Liver (tissue), 9 donors: ENCODE results near the gene MED28. TPM values are rescaled to one million over a fixed set of nuclear protein-coding genes. Genes with fewer than 3 reads are reported as not detected.

Experiments used
- DNase-seq: peaks from one replicate; pipeline ENCODE4 v3.0.0-alpha.2; 2017; ENCODE audit warnings: low spot score
- H3K27ac ChIP-seq, 2 donors: one replicate each; pipeline ENCODE4 v1.7.0; 2013; ENCODE audit warnings: inconsistent platforms in 2 of 2, low read length in 2 of 2, control low read depth in 1 of 2, low read depth in 1 of 2, mild to moderate bottlenecking in 1 of 2
- H3K27me3 ChIP-seq, 4 donors: one replicate each; pipeline versions ENCODE4 v1.6.1 to v1.7.0; 2013; ENCODE audit warnings: low read length in 3 of 4, inconsistent platforms in 1 of 4, mild to moderate bottlenecking in 1 of 4, moderate library complexity in 1 of 4; ENCODE audit not compliant: control insufficient read depth in 4 of 4, insufficient read depth in 4 of 4
- H3K36me3 ChIP-seq, 4 donors: one replicate each; pipeline versions ENCODE4 v1.6.1 to v1.7.0; 2013; ENCODE audit warnings: low read length in 3 of 4, mild to moderate bottlenecking in 3 of 4, low read depth in 1 of 4, moderate library complexity in 1 of 4; ENCODE audit not compliant: control insufficient read depth in 4 of 4, insufficient read depth in 3 of 4
- H3K4me1 ChIP-seq, 4 donors: one replicate each; pipeline versions ENCODE4 v1.6.1 to v1.7.0; 2013; ENCODE audit warnings: low read length in 3 of 4, mild to moderate bottlenecking in 3 of 4, moderate library complexity in 1 of 4; ENCODE audit not compliant: control insufficient read depth in 4 of 4, insufficient read depth in 4 of 4
- H3K4me3 ChIP-seq, 3 donors: one replicate each; pipeline versions ENCODE4 v1.6.1 to v1.7.0; 2013; ENCODE audit warnings: low read length in 3 of 3, control low read depth in 1 of 3, low read depth in 1 of 3, mild to moderate bottlenecking in 1 of 3
- H3K9ac ChIP-seq, 2 donors: one replicate each; pipeline ENCODE4 v1.7.0; 2013; ENCODE audit warnings: low read length in 2 of 2, mild to moderate bottlenecking in 2 of 2, moderate library complexity in 2 of 2, control low read depth in 1 of 2, low read depth in 1 of 2
- H3K9me3 ChIP-seq, 4 donors: one replicate each; pipeline versions ENCODE4 v1.6.1 to v1.7.0; 2013; ENCODE audit warnings: low read length in 3 of 4; ENCODE audit not compliant: control insufficient read depth in 4 of 4
- EGR1 ChIP-seq, 2 donors: IDR thresholded peaks; 2 replicates each; pipeline ENCODE4 v1.6.1; 2016 to 2018; ENCODE audit warnings: antibody characterized with exemption in 2 of 2, low read depth in 2 of 2
- FOXA1 ChIP-seq: IDR thresholded peaks from 2 replicates; pipeline ENCODE4 v1.6.1; 2016; ENCODE audit warnings: antibody characterized with exemption
- FOXA2 ChIP-seq: IDR thresholded peaks from 2 replicates; pipeline ENCODE4 v1.6.1; 2016; ENCODE audit warnings: antibody characterized with exemption
- GABPA ChIP-seq, 2 donors: IDR thresholded peaks in 1 of 2; conservative IDR thresholded peaks in 1 of 2; 2 replicates each; pipeline ENCODE4 v1.6.1; 2016; ENCODE audit warnings: antibody characterized with exemption in 2 of 2, mild to moderate bottlenecking in 1 of 2, moderate library complexity in 1 of 2
- HNF4A ChIP-seq, 2 donors: conservative IDR thresholded peaks; 2 replicates each; pipeline ENCODE4 v1.6.1; 2016; ENCODE audit warnings: antibody characterized with exemption in 2 of 2, mild to moderate bottlenecking in 2 of 2
- RAD21 ChIP-seq, 2 donors: IDR thresholded peaks; 2 replicates each; pipeline ENCODE4 v1.6.1; 2016; ENCODE audit warnings: antibody characterized with exemption in 2 of 2, mild to moderate bottlenecking in 2 of 2
- RXRA ChIP-seq, 2 donors: IDR thresholded peaks; 2 replicates each; pipeline ENCODE4 v1.6.1; 2017 to 2018; ENCODE audit warnings: antibody characterized with exemption in 2 of 2, mild to moderate bottlenecking in 1 of 2
- SP1 ChIP-seq: IDR thresholded peaks from 2 replicates; pipeline ENCODE4 v1.6.1; 2018; ENCODE audit warnings: antibody characterized with exemption, mild to moderate bottlenecking
- TAF1 ChIP-seq: conservative IDR thresholded peaks from 2 replicates; pipeline ENCODE4 v1.6.1; 2016; ENCODE audit warnings: antibody characterized with exemption, mild to moderate bottlenecking
- YY1 ChIP-seq: IDR thresholded peaks from 2 replicates; pipeline ENCODE4 v1.6.1; 2016; ENCODE audit warnings: antibody characterized with exemption, mild to moderate bottlenecking
- WGBS: extraction: QIAGEN DNeasy Blood & Tissue Kit; methylation state at CpG from one replicate; pipeline ENCODE4 v1.1.7; 2013; 5-methylcytosine and 5-hydroxymethylcytosine counted together
- polyA plus RNA-seq, 2 donors: library from polyadenylated mRNA; stranded (reverse) in 1 of 2; unstranded in 1 of 2; fragments of 200-250 nt in 1 of 2; fragments of >200 nt in 1 of 2; fragmentation: Nextera tagmentation in 1 of 2; extraction: Ambion mirVana in 1 of 2; gene quantifications; one replicate each; pipeline versions ENCODE4 v1.2.1 to v1.2.3, GENCODE V29; 2013 to 2015
- total RNA-seq, 2 donors: library from RNA; depleted of rRNA; stranded (reverse); fragments of >200 nt; gene quantifications; one replicate each; pipeline ENCODE4 v1.2.3, GENCODE V29; 2014
- TF ChIP-seq, protein P1 (sequence below): fragments of 150-350 bp; IDR thresholded peaks from 2 replicates; pipeline ENCODE4 v1.5.1; 2017; ENCODE audit warnings: improper control_type of control experiment, low read depth, low read length; ENCODE audit not compliant: missing input control
- TF ChIP-seq, protein P2 (sequence below): IDR thresholded peaks from 2 replicates; pipeline ENCODE4 v1.6.1; 2016; ENCODE audit warnings: antibody characterized with exemption
- TF ChIP-seq, protein P3 (sequence below): IDR thresholded peaks from 2 replicates; pipeline ENCODE4 v1.6.1; 2016; ENCODE audit warnings: antibody characterized with exemption
- TF ChIP-seq, protein P4 (sequence below): IDR thresholded peaks from 2 replicates; pipeline ENCODE4 v1.6.1; 2016; ENCODE audit warnings: antibody characterized with exemption
- donor health status: healthy.
- donor health status: healthy.
- donor health status: healthy.
- donor health status: healthy.
- donor health status: healthy.

Gene MED28
- total and polyA plus RNA-seq, 4 donors: 6.3 to 26.8 (median 9.1) TPM

DNA sequence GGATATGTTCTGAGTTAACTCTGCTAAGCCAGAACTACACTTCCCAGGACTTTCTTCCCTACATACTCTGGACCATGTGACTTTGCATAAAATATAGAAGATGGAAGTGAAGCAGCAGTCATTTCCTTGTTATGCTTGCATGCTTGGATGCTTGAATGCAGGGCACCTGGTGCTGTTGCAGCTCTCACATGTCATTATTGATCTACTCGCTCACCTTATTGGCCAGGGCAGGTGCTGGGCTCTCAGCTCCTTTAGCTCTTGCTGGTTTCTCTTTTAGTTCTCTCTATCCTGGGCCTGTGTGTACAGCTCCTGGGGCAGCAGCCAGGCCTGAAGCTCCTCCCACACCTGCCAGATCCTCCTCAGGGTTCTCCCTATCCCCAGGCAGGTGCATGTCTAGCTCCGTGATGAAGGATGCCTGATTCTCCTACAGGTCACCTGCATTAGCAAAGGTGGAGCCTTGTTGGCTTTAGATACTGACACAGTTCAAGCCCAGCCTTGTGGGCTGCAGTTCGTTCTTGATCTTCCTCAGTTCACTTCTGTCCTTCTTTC, 53.3 kb downstream of the MED28 start:
- TF ChIP-seq GABPA (IDR thresholded peaks at IDR 0.05 in 1 of 2, conservative IDR thresholded peaks at IDR 0.05 in 1 of 2) (no peak), RAD21 (IDR thresholded peaks at IDR 0.05) (no peak), FOXA2 (no peak), EGR1 (IDR thresholded peaks at IDR 0.05; ENCODE audit: low read depth in 2 of 2) (no peak), RXRA (IDR thresholded peaks at IDR 0.05) (no peak), SP1 (no peak), YY1 (no peak)
- TF ChIP-seq, protein P1, sequence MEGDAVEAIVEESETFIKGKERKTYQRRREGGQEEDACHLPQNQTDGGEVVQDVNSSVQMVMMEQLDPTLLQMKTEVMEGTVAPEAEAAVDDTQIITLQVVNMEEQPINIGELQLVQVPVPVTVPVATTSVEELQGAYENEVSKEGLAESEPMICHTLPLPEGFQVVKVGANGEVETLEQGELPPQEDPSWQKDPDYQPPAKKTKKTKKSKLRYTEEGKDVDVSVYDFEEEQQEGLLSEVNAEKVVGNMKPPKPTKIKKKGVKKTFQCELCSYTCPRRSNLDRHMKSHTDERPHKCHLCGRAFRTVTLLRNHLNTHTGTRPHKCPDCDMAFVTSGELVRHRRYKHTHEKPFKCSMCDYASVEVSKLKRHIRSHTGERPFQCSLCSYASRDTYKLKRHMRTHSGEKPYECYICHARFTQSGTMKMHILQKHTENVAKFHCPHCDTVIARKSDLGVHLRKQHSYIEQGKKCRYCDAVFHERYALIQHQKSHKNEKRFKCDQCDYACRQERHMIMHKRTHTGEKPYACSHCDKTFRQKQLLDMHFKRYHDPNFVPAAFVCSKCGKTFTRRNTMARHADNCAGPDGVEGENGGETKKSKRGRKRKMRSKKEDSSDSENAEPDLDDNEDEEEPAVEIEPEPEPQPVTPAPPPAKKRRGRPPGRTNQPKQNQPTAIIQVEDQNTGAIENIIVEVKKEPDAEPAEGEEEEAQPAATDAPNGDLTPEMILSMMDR: no peak
- H3K36me3 ChIP-seq: no peaks in the 10 kb centered on the region
- WGBS: 85% methylated on average over 3 of the region's 3 CpGs

DNA sequence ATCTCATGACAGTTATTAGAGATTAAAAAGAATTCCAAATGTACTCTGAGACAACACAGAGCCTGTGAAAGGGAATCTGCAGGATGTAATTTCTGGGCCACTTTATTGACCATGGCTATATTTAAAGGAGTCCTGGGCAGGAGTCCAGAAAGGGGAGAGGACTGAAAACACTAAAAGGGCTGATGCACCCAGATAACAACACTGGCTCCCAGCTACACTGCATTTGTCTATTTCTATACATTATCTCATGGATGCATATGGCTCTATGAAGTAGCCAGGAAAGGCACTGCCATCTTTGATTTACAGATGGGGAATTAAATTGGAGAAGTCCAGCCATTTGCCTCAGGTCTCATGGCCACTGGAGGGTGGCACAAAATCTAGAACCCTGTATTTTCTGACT, 56.0 kb downstream of the MED28 start:
- Histone ChIP-seq H3K9ac (no peak overlapping the region), H3K27me3 (no peaks in the 10 kb centered on the region), H3K4me1 (no peaks in the 10 kb centered on the region), H3K9me3 (peaks cover 0 to 3% (median 0%) of the 10 kb centered on the region in 4 donors), H3K36me3 (no peaks in the 10 kb centered on the region), H3K4me3 (no peak overlapping the region), H3K27ac (no peak overlapping the region)
- DNase-seq: no peak
- TF ChIP-seq SP1 (no peak), YY1 (no peak), RXRA (IDR thresholded peaks at IDR 0.05) (no peak), HNF4A (conservative IDR thresholded peaks at IDR 0.05) (no peak), TAF1 (no peak), RAD21 (IDR thresholded peaks at IDR 0.05) (no peak), GABPA (IDR thresholded peaks at IDR 0.05 in 1 of 2, conservative IDR thresholded peaks at IDR 0.05 in 1 of 2) (no peak), FOXA1 (no peak), FOXA2 (no peak)
- TF ChIP-seq, protein P2, sequence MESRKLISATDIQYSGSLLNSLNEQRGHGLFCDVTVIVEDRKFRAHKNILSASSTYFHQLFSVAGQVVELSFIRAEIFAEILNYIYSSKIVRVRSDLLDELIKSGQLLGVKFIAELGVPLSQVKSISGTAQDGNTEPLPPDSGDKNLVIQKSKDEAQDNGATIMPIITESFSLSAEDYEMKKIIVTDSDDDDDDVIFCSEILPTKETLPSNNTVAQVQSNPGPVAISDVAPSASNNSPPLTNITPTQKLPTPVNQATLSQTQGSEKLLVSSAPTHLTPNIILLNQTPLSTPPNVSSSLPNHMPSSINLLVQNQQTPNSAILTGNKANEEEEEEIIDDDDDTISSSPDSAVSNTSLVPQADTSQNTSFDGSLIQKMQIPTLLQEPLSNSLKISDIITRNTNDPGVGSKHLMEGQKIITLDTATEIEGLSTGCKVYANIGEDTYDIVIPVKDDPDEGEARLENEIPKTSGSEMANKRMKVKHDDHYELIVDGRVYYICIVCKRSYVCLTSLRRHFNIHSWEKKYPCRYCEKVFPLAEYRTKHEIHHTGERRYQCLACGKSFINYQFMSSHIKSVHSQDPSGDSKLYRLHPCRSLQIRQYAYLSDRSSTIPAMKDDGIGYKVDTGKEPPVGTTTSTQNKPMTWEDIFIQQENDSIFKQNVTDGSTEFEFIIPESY: no peak
- TF ChIP-seq, protein P3, sequence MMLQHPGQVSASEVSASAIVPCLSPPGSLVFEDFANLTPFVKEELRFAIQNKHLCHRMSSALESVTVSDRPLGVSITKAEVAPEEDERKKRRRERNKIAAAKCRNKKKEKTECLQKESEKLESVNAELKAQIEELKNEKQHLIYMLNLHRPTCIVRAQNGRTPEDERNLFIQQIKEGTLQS: no peak
- TF ChIP-seq, protein P4, sequence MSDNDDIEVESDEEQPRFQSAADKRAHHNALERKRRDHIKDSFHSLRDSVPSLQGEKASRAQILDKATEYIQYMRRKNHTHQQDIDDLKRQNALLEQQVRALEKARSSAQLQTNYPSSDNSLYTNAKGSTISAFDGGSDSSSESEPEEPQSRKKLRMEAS: no peak

More for the DNA sequence above, 53.3 kb downstream of the MED28 start:
- Histone ChIP-seq H3K27ac (no peak overlapping the region), H3K9ac (no peak overlapping the region), H3K9me3 (peaks cover 0 to 3% (median 0%) of the 10 kb centered on the region in 4 donors), H3K4me3 (no peak overlapping the region), H3K4me1 (no peaks in the 10 kb centered on the region), H3K27me3 (peaks cover 0 to 3% (median 0%) of the 10 kb centered on the region in 4 donors)
- DNase-seq: no peak
